Activated CD4-positive, alpha-beta T cell treated with anti-CD3 and anti-CD28 coated beads for 1 hour (primary cell): Measurements from ENCODE around the gene RAP1GDS1.
"Not testable (repeated sequence)": the region's sequence is repeated elsewhere in the genome, so short reads cannot be mapped to it uniquely, and the experiment has no call there.

Experiments
- DNase-seq: peaks from one replicate; pipeline ENCODE4 v3.0.0-alpha.2; 2020

RAP1GDS1 gene

GRCh38 chr4:98446499-98447375 is 185.6 kb downstream of the RAP1GDS1 start:
- DNase-seq: peak; percentile 25

DNA sequence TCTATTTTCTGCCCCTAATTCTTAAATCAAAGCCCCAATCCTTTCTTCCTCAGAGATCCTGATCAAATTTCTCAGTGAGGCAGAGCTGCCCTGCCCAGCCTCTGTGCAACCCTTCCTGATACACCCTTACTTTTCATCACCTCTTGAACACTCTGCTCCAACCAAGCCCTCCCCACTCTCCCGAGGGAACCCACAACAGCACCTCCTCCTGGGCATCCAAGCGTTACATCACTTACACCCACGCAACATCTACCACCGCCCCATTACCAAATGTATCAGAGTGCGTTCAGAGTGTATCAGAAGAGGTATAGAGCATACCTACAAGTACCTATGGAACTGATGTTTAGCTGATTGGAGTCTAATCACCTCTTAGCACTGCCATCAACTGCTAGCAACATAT is 186.5 kb downstream of the RAP1GDS1 start:
- DNase-seq: no peak

DNA sequence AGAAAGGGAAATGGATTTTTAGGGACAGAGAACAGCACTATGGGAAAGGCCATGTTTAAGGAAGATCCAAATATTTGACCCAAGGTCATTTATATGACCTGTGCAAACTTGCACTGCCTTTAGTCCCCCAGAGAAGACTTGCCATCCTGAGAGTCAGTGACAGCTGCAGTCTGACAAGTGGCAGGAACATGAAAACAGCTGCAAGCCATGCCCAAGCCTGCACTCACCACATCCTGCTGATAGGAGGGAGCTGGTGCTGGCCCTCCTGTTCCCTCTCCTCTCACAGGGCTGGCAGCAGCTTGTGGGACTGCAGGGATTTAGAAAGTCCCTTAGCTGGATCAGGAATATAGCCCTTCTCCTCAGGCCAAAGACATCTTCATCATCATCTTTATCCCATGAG is 187.7 kb downstream of the RAP1GDS1 start:
- no peak for DNase-seq

- DNase-seq: no peak
Observed at GRCh38 chr4:98452091-98452490, 190.9 kb downstream of the RAP1GDS1 start.

GRCh38 chr4:98457422-98457821 is 196.2 kb downstream of the RAP1GDS1 start:
- DNase-seq: not testable (repeated sequence)

DNA sequence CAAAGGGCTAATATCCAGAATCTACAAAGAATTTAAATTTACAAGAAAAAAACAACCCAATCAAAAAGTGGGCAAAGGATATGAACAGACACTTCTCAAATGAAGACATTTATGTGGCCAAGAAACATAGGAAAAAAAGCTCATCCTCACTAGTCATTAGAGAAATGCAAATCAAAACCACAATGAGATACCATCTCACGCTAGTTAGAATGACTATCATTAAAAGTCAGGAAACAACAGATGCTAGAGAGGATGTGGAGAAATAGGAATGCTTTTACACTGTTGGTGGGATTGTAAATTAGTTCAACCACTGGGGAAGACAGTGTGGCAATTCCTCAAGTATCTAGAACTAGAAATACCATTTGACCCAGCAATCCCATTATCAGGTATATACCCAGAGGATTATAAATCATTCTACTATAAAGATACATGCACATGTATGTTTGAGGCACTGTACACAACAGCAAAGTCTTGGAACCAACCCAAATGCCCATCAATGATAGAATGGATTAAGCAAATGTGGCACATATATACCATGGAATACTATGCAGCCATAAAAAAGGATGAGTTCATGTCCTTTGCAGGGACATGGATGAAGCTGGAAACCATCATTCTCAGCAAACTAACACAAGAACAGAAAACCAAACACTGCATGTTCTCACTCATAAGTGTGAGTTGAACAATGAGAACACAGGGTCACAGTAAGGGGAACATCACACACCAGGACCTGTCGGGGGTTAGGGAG is 200.1 kb downstream of the RAP1GDS1 start:
- not testable (repeated sequence) for DNase-seq

DNA sequence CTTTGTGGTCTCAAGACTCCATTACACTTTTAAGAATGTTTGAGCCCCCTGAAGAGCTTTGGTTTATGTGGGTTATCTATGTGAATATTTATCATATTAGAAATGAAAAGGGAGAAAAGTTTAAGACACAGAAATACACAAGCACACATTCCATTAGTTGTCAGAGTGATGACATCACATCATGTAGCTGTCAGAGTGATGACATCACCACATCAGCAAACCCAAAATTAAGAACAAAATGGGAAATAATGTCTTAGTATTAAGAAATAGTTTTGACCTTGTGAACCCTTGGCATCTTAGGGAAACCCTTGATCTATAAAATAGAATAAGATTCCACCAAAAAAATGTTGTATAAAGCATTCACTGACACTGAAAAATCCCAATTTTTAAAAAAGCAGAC is 201.3 kb downstream of the RAP1GDS1 start:
- DNase-seq: no peak

DNA sequence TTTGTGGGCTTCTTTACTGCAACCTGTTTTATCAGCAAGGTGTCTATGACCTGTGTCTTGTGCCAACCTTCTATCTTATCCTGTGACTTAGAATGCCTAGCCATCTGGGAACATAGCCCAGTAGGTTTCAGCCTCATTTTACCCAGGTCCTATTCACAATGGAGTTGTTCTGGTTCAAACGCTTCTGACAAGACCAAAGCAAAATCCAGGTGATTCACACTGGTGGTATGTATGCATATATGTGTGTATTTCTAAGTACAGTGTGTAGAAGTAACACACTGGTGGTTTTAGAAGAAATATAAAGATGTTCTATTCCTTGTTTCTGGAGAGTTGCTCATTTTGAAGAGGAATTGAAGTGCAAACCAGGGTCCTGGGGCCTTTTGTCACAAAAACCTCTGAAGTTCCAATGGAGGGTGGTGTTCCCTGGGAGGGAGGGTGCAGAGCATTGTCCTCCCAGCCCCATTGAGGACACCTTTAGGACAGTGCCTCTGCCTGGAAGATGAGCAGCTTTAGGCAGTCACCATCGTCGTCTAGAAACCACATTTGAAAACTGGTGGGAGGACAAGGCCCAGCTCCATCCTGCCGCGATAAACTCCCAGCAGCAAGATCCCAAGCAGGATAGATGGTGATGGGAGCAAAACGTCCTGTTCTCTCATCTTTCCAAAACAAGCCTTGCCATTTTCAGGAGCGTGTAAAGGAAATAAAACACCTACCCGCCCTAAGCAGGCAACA is 205.8 kb downstream of the RAP1GDS1 start:
- DNase-seq: no peak

DNA sequence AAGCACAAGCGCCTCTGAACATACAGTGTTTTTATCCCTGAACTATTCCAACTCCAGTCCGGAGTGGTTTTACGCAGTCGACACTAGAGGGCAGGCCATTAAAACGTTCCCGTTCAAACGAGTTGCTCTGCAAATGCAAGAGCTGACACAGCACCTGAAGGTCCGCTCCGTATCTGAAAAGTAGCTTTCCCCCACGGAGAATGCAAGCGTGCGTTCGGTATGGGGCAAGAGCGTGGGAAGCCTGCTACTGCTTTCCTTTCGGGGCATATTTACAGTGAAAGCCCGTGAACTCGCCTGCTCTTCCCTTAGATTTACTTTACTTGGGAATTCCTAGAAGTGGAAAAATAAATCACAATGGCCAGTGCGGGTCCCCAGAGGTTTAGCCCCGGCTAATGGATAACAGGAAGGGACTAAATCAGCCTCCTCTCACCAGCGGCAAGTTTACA is 206.5 kb downstream of the RAP1GDS1 start:
- DNase-seq: peak; percentile 52

GRCh38 chr4:98468709-98469108 is 207.5 kb downstream of the RAP1GDS1 start:
- no peak for DNase-seq

GRCh38 chr4:98469771-98470170 is 208.6 kb downstream of the RAP1GDS1 start:
- DNase-seq: no peak

- DNase-seq: no peak
Observed at GRCh38 chr4:98470366-98470765, 209.2 kb downstream of the RAP1GDS1 start.

DNA sequence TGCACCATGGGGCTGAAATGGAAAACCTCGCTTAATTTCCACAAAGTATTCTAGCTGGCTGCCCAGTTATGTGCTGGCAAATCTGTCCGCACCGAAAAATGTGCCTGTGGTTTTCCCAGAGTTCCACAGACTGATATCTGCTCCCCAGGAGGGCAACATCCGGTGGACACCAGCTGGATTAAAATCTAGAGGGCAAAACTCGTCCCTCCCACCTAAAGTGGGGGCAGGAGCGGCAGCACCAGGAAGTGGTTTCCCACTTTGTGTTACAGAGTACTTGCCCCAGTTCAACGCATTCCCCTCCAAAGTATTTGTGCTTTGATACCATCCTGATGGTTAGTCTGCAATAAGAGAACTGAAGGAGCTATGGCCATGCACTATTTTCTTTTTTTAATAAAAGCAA is 209.6 kb downstream of the RAP1GDS1 start:
- no peak for DNase-seq

DNA sequence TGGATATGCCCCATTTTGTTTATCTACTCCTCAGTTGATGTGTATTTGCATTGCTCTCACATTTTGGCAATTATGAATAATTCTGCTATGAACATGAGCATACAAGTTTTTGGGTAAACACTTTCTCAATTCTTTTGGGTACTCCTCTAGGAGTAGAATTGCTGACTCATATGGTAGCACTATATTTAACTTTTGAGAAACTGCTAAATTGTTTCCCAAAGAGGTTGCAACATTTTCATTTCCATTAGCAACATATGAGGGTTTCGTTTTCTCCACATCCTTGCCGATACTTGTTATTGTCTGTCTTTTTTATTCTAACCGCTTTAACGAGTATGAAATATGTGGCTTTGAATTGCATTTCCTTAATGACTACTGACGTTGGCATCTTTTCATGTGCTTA is 211.9 kb downstream of the RAP1GDS1 start:
- DNase-seq: no peak

DNA sequence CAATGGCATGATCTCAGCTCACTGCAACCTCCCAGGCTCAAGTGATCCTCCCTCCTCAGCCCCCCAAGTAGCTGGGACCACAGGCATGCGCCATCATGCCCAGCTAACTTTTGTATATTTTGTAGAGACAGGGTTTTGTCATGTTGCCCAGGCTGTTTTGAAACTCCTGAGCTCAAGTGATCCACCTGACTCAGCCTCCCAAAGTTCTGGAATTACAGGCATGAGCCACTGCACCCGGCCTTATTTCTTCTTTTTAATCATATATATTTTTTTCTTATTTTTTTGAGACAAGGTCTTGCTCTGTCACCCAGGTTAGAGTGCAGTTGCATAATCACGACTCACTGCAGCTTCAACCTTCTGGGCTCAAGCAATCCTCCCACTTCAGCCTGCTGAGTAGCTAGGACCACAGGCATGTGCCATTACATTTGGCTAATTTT is 213.2 kb downstream of the RAP1GDS1 start:
- no peak for DNase-seq

DNA sequence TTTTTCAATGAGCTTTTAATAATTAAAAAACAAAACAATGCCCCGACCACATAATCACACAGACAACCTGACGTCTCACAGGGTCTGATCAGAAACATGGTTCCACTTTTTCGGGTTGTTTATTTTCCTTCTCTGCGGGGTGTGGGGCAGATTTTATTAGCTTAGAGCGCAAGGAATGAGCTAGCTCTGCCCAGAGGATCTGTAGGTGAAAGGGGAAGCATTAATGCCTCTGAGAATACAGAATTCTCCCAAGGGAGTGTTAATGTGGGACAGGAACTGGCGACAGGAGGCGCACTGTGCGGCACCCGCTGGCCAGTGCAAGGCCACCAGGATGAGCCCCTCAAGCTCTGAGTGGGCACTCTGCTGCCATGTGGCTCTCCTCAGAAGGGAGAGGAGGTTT is 215.7 kb downstream of the RAP1GDS1 start:
- no peak for DNase-seq

- not testable (repeated sequence) for DNase-seq
Observed at GRCh38 chr4:98479590-98479989, 218.4 kb downstream of the RAP1GDS1 start.

DNA sequence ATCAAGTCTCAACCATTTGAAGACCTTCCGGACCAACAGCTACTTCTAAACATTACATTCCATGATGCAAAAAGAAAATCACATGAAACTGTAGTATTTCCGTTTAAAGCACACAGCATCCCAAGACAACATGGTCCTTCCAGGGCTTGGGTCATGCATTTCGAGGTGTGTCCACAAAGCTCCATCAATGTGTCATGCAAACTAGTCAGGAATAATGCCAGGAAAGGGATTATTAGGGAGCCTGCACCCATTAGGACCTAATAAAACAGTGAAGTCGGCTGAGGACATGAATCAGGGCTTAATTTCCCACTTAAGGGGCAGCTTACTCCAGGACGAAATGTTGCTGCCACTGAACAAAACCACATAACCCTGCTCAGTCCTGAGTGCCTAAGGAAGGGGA is 219.4 kb downstream of the RAP1GDS1 start:
- no peak for DNase-seq

- DNase-seq: no peak
Observed at GRCh38 chr4:98481167-98481566, 220.0 kb downstream of the RAP1GDS1 start.

DNA sequence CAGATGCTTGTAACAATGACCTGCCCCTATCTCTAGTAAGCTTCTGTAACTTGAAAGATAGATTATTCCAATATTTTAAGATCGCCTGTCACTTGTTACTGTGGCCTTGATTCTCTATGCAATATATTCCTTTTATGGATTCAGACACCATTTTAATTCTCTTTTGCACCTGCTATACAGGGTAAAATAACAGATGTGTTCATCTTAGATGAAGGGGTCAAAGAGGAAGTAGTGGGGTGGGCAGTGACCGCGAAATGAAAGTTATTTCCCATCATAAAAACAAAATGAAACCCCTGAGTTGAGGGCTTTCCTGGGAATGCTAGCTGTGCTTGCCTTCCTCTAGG is 221.3 kb downstream of the RAP1GDS1 start:
- DNase-seq: no peak

DNA sequence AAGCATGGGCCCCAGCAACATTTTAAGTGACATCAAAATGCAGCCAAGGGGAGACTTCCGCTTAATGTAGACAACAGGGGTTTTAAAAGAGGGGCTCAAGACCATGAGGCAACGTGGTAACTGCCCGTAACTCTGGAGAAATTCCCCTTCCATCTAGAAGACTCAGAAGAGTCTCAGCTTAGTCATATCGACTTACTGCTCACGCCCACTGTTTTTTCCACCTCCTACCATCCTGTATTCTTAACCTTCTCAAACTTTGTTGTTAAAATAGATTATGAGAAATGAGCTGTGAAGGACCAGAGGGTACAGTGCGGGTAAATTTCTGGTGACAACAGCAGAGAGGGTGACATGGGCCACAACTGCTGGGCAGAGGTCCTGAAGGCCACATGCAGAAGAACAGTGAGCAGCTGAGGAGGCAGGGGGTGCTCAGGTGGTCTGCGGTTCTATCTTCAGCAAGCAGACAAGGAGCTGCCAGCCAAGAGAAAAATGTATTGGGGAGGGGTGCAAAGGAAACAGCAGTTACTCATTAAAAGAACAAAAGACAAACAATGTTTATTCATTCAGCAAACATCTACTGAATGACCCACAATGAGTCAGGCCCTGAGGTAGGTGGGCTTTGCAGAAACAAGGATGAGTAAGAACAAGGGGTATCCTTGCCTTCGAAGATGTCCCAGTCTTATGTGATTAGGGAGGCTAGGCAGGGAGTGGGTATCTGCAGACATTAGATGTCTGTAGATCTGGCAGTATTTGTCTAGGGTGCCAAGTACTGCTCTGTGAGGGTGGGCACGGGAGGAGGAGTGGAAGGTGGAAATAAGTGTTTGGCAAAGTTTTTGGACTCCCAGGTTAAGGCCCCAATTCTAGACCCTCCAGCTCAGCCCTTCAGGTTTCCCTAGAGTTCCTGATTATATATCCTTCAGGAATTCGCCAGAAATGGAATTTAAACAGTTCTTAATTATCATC is 221.9 kb downstream of the RAP1GDS1 start:
- DNase-seq: no peak

DNA sequence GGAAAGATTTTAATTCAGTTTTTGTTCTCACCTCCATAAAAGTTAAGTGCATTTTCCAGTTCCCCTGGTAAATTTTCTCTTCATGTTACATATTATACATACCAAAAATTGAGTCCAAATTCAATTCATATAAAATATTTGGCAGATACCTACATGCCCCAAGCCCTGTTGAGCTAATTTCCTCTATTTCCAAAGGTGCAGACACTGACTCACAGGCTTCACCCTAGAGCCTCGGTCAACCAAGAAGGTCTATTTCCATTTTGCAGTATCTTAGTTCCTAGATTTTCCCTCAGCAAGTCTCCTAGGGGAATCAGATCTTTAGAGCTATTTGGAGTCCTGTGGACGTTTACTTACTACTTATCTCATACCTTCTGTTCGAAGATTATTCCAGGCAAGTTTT is 222.8 kb downstream of the RAP1GDS1 start:
- DNase-seq: no peak
